Renal pelvis (tissue), 4 donors: ENCODE data around the gene LIMS3. TPM values are rescaled to one million over a fixed set of nuclear protein-coding genes. Genes with fewer than 3 reads are reported as not detected.
"Not testable (repeated sequence)": the region's sequence is repeated elsewhere in the genome, so short reads cannot be mapped to it uniquely, and the experiment has no call there.

ENCODE experiments used
- DNase-seq: peaks from one replicate; pipeline ENCODE4 v3.0.0-alpha.2; 2013
- polyA plus RNA-seq, 3 donors: library from polyadenylated mRNA; unstranded; fragments of 120-200 nt; gene quantifications; one replicate each; pipeline ENCODE4 v1.2.1, GENCODE V29; 2013; ENCODE audit not compliant: insufficient read length in 3 of 3

The LIMS3 gene
- polyA plus RNA-seq, 3 donors: 1.4 to 5.3 (median 4.0) TPM

DNA sequence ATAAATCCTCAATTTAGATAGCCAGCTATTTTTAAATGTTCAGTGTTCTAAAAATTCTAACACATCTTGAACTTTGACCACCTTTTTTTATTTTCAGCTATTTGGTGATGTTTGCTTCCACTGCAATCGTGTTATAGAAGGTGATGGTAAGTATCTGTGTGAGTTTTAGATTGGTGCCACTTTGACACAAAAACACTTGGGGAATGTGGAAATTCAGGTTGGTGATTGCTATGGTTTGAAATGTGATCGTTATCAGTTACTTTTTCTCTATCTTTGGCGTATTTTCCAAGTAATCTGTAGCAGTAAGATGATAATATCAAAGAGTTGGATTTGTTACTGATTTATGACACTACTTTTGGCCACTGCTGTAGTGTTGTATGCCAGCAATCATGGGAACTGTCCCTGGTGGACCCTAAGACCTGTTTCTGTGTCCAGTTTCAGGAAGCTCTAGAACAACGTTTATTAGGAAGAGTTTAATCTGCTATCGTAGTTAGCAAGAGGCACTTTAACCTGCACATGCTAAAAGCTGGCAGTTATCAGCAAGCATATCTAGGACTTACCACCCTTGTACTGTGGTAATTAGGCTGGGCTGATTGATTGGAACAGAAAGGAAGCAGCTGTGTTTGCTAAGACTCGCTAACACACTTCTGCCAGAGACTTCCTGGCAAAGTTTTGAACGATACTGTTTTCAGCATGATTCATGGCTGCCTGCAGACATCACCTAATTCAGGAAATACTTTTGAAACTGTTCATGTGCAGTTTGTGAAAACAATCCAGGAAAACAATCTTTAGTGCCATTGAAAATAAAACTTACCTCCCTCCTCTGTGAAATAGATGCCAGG lies 23.3 kb downstream of the LIMS3 start:
- not testable (repeated sequence) for DNase-seq

DNA sequence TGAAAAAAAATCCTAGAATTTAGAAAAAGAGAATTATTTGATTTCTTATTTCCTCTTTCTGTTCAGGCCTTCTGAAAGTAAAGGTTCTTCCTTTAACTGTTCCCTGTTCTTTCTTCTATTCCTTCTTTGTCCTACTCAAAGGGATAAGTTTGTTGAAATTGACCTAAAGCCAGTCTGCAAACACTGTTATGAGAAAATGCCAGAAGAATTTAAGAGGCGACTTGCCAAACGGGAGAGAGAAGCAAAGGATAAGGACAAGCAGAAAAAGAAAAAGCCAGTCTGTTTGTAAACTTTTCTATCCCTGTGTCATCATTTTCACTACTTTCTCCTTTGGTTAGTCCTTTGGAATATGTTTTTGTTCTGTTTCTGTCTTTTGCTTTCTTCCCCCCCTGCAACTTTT lies 26.0 kb downstream of the LIMS3 start:
- DNase-seq: not testable (repeated sequence)

DNA sequence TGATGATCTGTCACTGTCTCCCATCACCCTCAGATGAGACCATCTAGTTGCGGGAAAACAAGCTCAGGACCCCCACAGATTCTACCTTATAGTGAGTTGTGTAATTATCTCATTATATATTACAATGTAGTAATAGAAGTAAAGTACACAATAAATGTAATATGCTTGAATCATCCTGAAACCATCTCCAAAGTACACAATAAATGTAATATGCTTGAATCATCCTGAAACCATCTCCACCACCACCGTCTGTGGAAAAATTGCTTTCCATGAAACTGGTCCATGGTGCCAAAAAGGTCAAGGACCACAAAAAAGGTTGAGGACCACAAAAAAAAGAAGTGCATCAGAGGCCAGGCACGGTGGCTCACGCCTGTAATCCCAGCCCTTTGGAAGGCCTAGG lies 29.3 kb downstream of the LIMS3 start:
- not testable (repeated sequence) for DNase-seq

DNA sequence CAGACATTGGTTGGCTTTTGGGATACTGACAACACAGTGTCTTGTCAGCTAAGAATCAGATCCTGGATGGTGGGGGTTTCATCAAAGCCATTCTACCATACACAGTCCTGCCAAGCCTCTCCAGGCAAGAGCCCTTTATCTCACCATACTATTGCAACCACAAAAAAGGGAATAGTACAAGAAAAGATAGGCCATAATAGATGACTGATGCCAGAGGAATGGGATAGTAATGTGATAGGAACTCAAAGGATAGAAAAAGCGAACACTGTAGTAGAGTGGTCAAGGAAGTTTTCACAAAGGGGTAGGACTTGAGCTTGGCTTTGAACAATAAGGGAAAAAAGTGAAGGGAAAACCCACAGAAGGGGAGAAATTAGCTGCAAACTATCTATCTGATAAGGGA lies 30.7 kb downstream of the LIMS3 start:
- DNase-seq: not testable (repeated sequence)

DNA sequence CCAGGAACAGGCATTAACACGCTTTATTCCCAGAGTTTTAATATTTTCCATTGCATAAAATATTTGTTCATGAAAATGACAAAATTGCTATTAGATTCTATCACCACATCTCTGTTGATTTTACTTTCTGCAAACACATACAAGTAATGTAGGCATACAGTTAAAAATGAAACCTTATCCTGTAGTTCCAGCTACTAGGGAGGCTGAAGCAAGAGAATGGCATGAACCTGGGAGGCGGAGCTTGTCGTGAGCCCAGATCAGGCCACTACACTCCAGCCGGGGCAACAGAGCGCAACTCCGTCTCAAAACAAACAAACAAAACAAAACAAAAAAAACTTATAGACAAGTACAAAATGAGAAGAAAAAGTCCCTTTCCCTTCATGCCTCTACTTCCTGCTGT lies 38.0 kb downstream of the LIMS3 start:
- DNase-seq: not testable (repeated sequence)

DNA sequence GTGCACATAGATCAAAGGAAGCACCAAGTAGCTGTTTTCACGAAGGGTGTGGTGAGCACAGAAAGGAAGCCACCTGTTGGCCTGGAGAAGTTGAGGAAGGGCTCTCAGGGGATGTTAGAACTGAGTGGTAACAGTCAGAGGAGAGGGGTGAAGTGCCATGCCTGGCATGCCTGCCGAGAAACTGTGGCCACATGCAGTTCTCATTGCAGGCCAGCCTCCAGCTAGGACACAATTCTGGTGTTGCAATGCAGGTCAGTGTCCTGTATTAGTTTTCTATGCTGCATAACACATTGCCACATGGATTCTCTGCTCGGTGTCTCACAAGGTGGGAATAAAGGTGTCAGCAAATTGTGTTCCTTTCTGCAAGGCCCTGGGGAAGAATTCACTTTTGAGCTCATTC lies 46.9 kb downstream of the LIMS3 start:
- not testable (repeated sequence) for DNase-seq

DNA sequence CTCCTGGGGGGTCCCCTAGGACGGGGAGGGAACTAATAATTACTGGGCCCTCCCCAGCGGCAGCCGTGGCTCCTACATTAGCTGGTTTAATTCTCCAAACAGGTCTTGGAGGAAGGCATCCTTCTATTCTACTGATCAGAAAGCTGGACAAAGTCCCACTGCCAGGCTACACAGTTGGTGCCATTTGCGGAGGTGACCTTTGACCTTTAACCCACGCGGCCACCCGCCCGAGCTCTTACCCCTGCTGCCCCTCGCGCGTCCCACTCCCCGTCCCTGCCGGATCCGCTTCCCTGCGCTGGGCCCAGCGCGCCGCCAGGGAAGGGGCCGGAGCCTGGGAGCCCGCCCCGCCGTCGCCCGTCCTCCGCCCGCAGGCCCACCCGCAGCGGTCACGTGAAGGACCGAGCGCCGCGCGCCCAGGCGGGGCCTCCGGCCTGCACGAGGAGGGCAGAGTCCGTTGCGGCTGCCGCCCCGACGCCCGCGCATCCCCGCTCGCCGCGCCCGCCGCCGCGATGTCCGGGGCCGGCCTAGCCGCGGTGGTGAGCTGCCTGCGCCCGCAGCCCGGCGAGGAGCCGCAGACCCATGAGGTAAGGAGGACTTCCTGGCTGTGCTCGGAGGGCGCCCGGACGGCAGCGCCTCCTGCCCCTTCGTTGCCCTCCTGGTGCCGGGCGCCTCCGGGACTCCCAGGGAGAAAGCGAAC lies 48.9 kb downstream of the LIMS3 start:
- not testable (repeated sequence) for DNase-seq

DNA sequence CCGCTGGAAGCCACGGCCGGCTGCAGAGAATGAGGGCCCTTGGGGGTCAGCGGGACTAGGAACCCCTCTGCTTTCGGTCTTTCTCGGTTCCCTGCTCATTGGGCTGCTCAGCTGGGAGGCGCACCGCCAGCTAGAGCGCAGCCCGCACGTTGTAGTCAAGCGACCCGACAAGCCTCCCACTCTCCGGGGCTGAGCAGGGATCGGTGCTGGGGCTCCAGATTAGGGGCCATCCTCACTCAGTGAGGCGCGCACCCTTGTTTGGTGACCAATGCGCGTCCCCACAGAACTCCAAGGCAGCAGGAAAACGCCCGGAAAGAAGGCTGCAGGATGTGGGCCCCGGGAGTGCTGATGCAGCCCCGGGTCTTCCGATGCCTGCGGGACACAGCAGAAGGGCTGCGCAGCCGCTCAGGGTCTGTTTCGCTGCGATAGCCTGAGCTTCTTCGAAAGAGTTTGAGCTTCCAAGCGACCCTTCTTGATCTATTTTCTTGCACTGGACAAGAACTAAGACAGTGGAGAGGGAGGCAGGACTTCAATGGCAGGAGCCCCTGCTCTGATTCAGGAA lies 49.6 kb downstream of the LIMS3 start:
- not testable (repeated sequence) for DNase-seq

DNA sequence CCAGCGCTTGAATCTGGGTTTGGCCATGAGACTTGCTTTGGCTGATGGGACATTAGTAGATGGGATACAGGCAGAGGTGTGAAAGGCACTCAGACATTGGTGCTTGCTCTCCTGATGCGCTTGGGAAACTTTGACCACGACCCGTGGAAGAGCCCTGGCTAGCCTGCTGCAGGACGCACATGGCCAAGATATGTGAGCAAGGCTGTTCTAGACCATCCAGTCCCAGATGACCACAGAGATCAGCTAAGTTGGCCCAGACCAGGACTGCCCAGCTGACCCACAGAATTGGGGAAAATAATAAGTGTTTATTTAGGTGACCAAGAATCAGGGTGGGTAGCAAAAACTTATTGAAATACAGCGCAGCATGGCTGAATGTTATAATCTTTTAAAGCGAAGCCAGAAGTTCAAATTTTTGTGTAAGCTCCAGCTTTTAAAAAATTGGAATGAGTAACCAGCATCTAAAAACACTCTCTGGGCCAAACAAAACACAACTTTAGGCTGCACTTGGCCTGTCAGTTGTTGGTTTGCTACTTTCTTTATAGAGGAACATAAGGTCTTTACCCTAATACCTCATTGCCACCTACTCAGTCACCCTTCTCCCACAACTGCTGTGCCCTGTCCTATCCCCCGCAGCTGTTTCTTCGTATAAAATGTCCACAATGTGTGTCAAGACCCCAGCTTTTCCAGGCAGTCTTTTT lies 51.8 kb downstream of the LIMS3 start:
- not testable (repeated sequence) for DNase-seq

DNA sequence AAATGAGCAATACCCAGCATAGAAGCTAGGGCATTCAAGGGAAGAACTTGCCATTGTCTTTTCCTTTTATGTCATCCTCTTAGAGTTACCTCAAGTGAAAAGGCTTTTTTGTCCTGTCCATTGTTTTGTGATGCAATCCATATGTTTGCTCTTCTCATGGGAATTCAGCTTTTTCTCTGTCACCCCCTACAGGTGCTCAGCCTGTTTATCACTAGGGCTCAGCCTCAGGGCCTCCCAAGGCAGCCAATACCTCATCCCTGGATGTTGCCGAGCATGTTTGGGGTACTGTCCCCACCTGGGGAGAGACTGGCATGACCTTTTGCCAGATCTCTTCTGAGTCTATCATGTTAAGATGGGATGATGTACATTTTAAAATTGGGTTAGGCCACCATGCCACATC lies 65.5 kb downstream of the LIMS3 start:
- DNase-seq: not testable (repeated sequence)

DNA sequence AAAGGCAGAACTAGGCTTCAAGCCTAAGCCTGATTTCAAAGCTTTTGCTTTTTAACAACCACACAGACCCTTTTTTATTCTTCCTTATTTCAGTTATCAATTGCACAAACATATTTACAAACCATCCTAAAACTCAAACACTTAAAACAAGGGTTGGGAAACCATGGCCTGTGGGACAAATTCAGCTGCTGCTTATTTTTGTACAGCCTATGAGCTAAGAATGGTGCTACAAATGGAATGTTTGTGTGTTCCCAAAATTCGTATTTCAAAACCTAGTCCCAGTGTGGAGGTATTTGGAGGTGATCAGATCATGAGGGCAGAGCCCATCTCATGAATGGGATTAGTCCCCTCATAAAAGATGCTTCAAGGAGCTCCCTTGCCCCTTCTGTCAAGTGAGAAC lies 67.0 kb downstream of the LIMS3 start:
- DNase-seq: not testable (repeated sequence)

DNA sequence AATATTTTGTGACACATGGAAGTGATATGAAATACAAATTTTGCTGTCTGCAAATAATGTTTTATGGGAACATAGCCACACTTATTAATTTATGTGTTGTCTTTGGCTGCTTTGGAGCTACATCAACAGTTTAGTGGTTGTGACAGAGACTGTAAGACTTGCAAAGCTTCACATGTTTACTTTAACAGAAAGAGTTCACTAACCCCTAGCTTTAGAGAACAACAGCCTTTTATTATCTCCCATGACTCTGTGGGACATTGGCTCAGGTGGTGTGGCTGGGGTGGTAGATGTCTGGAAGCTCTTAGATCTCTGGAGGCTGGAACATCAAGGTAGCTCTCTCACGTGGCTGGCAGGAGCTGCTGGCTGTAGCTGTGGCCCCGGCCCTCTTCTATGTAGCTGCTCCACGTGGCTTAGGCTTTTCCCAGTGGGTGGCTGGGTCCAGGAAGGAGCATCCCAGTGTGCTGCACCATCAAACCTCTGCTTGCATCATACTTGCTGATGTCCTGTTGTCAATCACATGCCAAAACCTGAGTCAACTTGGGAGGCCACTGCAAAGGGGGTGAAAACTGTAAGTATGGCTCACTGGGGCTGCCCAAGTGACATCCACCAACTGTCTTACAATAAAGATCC lies 67.7 kb downstream of the LIMS3 start:
- not testable (repeated sequence) for DNase-seq

DNA sequence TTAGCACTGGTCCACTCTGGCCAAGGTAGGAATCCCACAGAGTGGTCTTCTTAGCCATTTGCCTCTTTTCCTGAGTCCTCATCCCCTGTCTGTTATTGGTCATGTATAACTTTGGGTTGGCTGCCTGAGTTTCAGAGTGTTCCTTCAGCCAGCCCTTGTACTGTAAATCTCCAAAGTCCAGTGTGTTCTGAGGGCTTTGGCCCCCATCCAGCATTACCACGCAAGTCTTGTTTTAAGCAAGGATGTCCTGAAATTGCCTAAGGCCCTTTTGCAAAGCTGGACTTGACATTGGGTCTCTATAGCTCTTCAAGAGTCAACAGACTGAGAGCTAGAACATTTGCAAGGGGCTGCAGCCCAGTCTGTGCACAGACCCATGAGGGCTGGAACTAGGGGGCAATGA lies 68.4 kb downstream of the LIMS3 start:
- not testable (repeated sequence) for DNase-seq

DNA sequence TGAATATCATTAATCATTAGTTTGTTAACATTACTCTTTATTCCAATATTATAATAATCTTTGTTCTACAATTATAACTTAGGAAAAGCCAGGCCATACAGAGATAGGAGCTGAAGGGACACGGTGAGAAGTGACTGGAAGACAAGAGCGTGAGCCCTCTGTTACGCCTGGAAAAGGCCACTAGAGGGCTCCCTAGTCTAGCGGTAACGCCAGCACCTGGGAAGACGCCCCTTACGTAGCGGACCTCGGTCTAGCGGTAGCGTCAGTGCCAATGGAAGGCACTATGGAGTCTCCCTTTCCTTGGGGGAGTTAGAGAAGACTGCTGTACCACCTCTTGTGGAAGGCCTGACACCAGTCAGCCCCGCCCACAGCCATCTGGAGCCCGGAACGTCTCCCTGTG lies 71.4 kb downstream of the LIMS3 start:
- DNase-seq: not testable (repeated sequence)

DNA sequence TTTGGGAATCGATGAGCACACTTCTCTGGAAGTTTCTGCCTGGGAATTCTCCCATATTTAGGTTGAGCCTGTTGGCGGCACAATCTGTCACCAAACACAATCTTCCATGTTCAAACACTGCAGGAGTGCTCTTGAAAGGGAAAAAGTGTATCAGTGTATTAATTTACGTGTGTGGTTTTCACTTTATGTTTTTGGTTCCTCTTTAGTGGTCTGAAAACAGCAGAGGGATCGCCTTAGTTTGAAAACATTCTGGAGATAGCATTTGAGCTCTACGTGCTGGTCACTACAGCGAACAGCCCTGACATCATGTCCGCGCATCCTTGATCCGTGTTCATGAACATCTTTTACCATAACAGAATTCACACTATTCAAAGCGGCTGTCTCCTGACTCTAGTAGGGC lies 73.2 kb downstream of the LIMS3 start:
- not testable (repeated sequence) for DNase-seq

Other genes starting within 250 kb of the LIMS3 start
- gene RGPD5, start 104.4 kb upstream of the LIMS3 start, polyA plus RNA-seq: 10 to 100 TPM in 2 of 3 donors, 1 to 10 TPM in 1; 7.3 to 17.9 (median 10.4) TPM
- gene MALL, start 217.1 kb downstream of the LIMS3 start, polyA plus RNA-seq: 10 to 100 TPM; 13.4 to 16.0 (median 14.4) TPM